CD1c-positive myeloid dendritic cell (primary cell): ENCODE data around the gene FAM111A.
"Not testable (repeated sequence)": the region's sequence is repeated elsewhere in the genome, so short reads cannot be mapped to it uniquely, and the experiment has no call there.

Experiments used
- DNase-seq: peaks from one replicate; pipeline ENCODE4 v3.0.0-alpha.2; 2016; ENCODE audit errors: extremely low spot score

The FAM111A gene

GRCh38 chr11:59142530-59143507 lies at the start of gene FAM111A:
TSS of gene FAM111A (plus strand) at chr11:59142856. CDS start at chr11:59148873, 6,017 bp downstream.
- peak; percentile 92 for DNase-seq

GRCh38 chr11:59093576-59093975 lies 49.1 kb upstream of the FAM111A start:
- DNase-seq, result not testable (repeated sequence)

- DNase-seq, result peak; percentile 24
These were observed 47.4 kb upstream of the FAM111A start for GRCh38 chr11:59095225-59095624.

GRCh38 chr11:59095972-59096575 lies 46.6 kb upstream of the FAM111A start:
- not testable (repeated sequence) for DNase-seq

- DNase-seq, result peak; percentile 73
These were observed 45.4 kb upstream of the FAM111A start for GRCh38 chr11:59097113-59097708.

GRCh38 chr11:59097938-59098337 lies 44.7 kb upstream of the FAM111A start:
- not testable (repeated sequence) for DNase-seq

- DNase-seq, result peak; percentile 72
These were observed 40.3 kb upstream of the FAM111A start for GRCh38 chr11:59102259-59102765.

GRCh38 chr11:59106363-59107336 lies 36.0 kb upstream of the FAM111A start, which contains the start of gene FAM111B:
TSS of gene FAM111B (plus strand) at chr11:59107237. CDS start at chr11:59109626, 2,389 bp downstream.
- DNase-seq, result peak; percentile 87

- not testable (repeated sequence) for DNase-seq
These were observed 34.9 kb upstream of the FAM111A start for GRCh38 chr11:59107721-59108120.

- DNase-seq, result no peak
These were observed 30.2 kb upstream of the FAM111A start for GRCh38 chr11:59112494-59112893.

- DNase-seq, result no peak
These were observed 28.3 kb upstream of the FAM111A start for GRCh38 chr11:59114344-59114743.

GRCh38 chr11:59115553-59115952 lies 27.1 kb upstream of the FAM111A start:
- no peak for DNase-seq

GRCh38 chr11:59117774-59118173 lies 24.9 kb upstream of the FAM111A start:
- no peak for DNase-seq

GRCh38 chr11:59119826-59120225 lies 22.8 kb upstream of the FAM111A start:
- DNase-seq, result no peak

GRCh38 chr11:59135648-59136461 lies 6.8 kb upstream of the FAM111A start:
- peak; percentile 87 for DNase-seq

- DNase-seq, result not testable (repeated sequence)
These were observed 6.1 kb upstream of the FAM111A start for GRCh38 chr11:59136551-59136950.

GRCh38 chr11:59137190-59137589 lies 5.5 kb upstream of the FAM111A start:
- no peak for DNase-seq

GRCh38 chr11:59138643-59139042 lies 4.0 kb upstream of the FAM111A start:
- DNase-seq, result no peak

- DNase-seq, result no peak
These were observed 1.5 kb upstream of the FAM111A start for GRCh38 chr11:59141191-59141590.
